A549 (cell line): Measurements from ENCODE around the gene AFG1L. TPM values are rescaled to one million over a fixed set of nuclear protein-coding genes. Genes with fewer than 3 reads are reported as not detected.

ENCODE experiments used
- ATAC-seq, 2 experiments: fragments of 200-7000 bp in 1 of 2; fragments of >200 bp in 1 of 2; cut with Nextera tagmentation in 1 of 2; cut with Tn5 transposase in 1 of 2; 3 replicates each; pipeline versions ENCODE4 v1.8.0 to v1.9.1; 2018 to 2020; ENCODE audit warnings: mild to moderate bottlenecking in 1 of 2, moderate library complexity in 1 of 2
- CTCF ChIA-PET: fragments of 300-600 bp; sonication (Branson Sonifier 250); formaldehyde crosslinking; extraction: SDS; loops from one replicate; lab custom pipeline; 2021; ENCODE audit warnings: antibody characterized with exemption, inconsistent platforms; lab: Yijun Ruan, JAX
- POLR2A ChIA-PET: fragments of 350-600 bp; formaldehyde crosslinking; extraction: SDS; loops from one replicate; lab custom pipeline; 2021; ENCODE audit warnings: antibody characterized with exemption, inconsistent platforms; lab: Yijun Ruan, JAX
- DNase-seq, 2 experiments: peaks; one replicate each; pipeline versions ENCODE4 v3.0.0 to v3.0.0-alpha.2; 2011 to 2016; ENCODE audit warnings: low read depth in 1 of 2, low spot score in 1 of 2
- FAIRE-seq: peaks from 2 replicates; lab custom pipeline; 2011; peaks lifted over from hg19 to GRCh38; lab: Jason Lieb, UNC
- H3K27ac ChIP-seq, 2 experiments: fragments of >200 bp; sonication (Bioruptor Twin); formaldehyde crosslinking; 3 replicates each; pipeline ENCODE4 v1.5.1; 2016 to 2017
- H3K4me1 ChIP-seq: fragments of >200 bp; sonication (Bioruptor Twin); formaldehyde crosslinking; 3 replicates; pipeline ENCODE4 v1.6.1; 2016
- H3K4me2 ChIP-seq: fragments of >200 bp; sonication (Bioruptor Twin); formaldehyde crosslinking; 3 replicates; pipeline ENCODE4 v1.6.1; 2016
- H3K4me3 ChIP-seq: fragments of >200 bp; sonication (Bioruptor Twin); formaldehyde crosslinking; 3 replicates; pipeline ENCODE4 v1.5.1; 2016
- H3K9me3 ChIP-seq: fragments of >200 bp; sonication (Bioruptor Twin); formaldehyde crosslinking; 3 replicates; pipeline ENCODE4 v1.6.1; 2016
- BCL3 ChIP-seq: fragments of >200 bp; sonication (Bioruptor Twin); formaldehyde crosslinking; IDR thresholded peaks from 3 replicates; pipeline ENCODE4 v1.6.1; 2016
- BHLHE40 ChIP-seq: IDR thresholded peaks from 2 replicates; pipeline ENCODE4 v1.6.1; 2012; ENCODE audit warnings: low read depth, low read length, inconsistent platforms
- EHF ChIP-seq: fragments of 250-450 bp; sonication (Bioruptor Pico); IDR thresholded peaks from 2 replicates; pipeline ENCODE4 v1.5.0; 2020; ENCODE audit warnings: mild to moderate bottlenecking
- EHMT2 ChIP-seq: fragments of 200-600 bp; sonication (generic); IDR thresholded peaks from 2 replicates; pipeline ENCODE4 v1.6.1; 2016; ENCODE audit warnings: antibody characterized with exemption, low read depth, mild to moderate bottlenecking, moderate library complexity
- ELK1 ChIP-seq: fragments of 150-350 bp; IDR thresholded peaks from 2 replicates; pipeline ENCODE4 v1.6.1; 2014; ENCODE audit warnings: low read depth, mild to moderate bottlenecking, low read length
- EP300 ChIP-seq, 2 experiments: fragments of >200 bp; sonication (Bioruptor Twin); formaldehyde crosslinking; IDR thresholded peaks; 2 replicates in 1 of 2; 3 replicates in 1 of 2; pipeline ENCODE4 v1.6.1; 2016 to 2017
- ESRRA ChIP-seq: fragments of 150-350 bp; IDR thresholded peaks from 2 replicates; pipeline ENCODE4 v1.6.1; 2014; ENCODE audit warnings: mild to moderate bottlenecking, low read length, borderline replicate concordance
- GATA3 ChIP-seq: IDR thresholded peaks from 2 replicates; pipeline ENCODE4 v1.6.1; 2012; ENCODE audit warnings: borderline replicate concordance
- HES2 ChIP-seq: fragments of >200 bp; sonication (Bioruptor Twin); formaldehyde crosslinking; IDR thresholded peaks from 2 replicates; pipeline ENCODE4 v1.6.1; 2016
- HEYL ChIP-seq: fragments of 250-450 bp; sonication (Bioruptor Pico); IDR thresholded peaks from 2 replicates; pipeline ENCODE4 v1.8.0; 2021; ENCODE audit warnings: mild to moderate bottlenecking, moderate library complexity
- HMGXB4 ChIP-seq: fragments of 250-450 bp; sonication (Bioruptor Pico); IDR thresholded peaks from 2 replicates; pipeline ENCODE4 v1.5.0; 2021; ENCODE audit warnings: mild to moderate bottlenecking, moderate library complexity, borderline replicate concordance
- HOXA7 ChIP-seq: fragments of 250-450 bp; sonication (Bioruptor Pico); IDR thresholded peaks from 2 replicates; pipeline ENCODE4 v1.5.0; 2020; ENCODE audit warnings: mild to moderate bottlenecking, moderate library complexity
- JUN ChIP-seq, 2 experiments: fragments of >200 bp; sonication (Bioruptor Twin); formaldehyde crosslinking; IDR thresholded peaks; 2 replicates in 1 of 2; 3 replicates in 1 of 2; pipeline ENCODE4 v1.6.1; 2016 to 2017
- JUNB ChIP-seq: fragments of >200 bp; sonication (Bioruptor Twin); formaldehyde crosslinking; IDR thresholded peaks from 2 replicates; pipeline ENCODE4 v1.6.1; 2016
- KDM1A ChIP-seq: fragments of 200-600 bp; sonication (generic); IDR thresholded peaks from 2 replicates; pipeline ENCODE4 v1.6.1; 2016; ENCODE audit warnings: low read depth, mild to moderate bottlenecking
- KDM5A ChIP-seq: fragments of 200-600 bp; sonication (generic); IDR thresholded peaks from 2 replicates; pipeline ENCODE4 v1.6.1; 2016; ENCODE audit warnings: antibody characterized with exemption, mild to moderate bottlenecking
- MAFK ChIP-seq: fragments of 450-650 bp; IDR thresholded peaks from 2 replicates; pipeline ENCODE4 v1.6.1; 2014; ENCODE audit not compliant: partially characterized antibody
- MAZ ChIP-seq: fragments of 150-350 bp; IDR thresholded peaks from 2 replicates; pipeline ENCODE4 v1.6.1; 2014; ENCODE audit warnings: antibody characterized with exemption, low read depth, low read length, borderline replicate concordance
- NFE2L2 ChIP-seq: fragments of 150-350 bp; conservative IDR thresholded peaks from 2 replicates; pipeline ENCODE4 v1.6.1; 2014; ENCODE audit warnings: low read length
- NPAS2 ChIP-seq: fragments of 250-450 bp; sonication (Bioruptor Pico); IDR thresholded peaks from 2 replicates; pipeline ENCODE4 v1.8.0; 2022; ENCODE audit warnings: mild to moderate bottlenecking, moderate library complexity, borderline replicate concordance
- NR3C1 ChIP-seq: fragments of >200 bp; sonication (Bioruptor Twin); formaldehyde crosslinking; IDR thresholded peaks from 3 replicates; pipeline ENCODE4 v1.6.1; 2017
- PHF8 ChIP-seq: fragments of 200-600 bp; sonication (generic); IDR thresholded peaks from 2 replicates; pipeline ENCODE4 v1.6.1; 2016; ENCODE audit warnings: low read depth, mild to moderate bottlenecking, antibody characterized with exemption, moderate library complexity, borderline replicate concordance
- POLR2AphosphoS2 ChIP-seq: conservative IDR thresholded peaks from 2 replicates; pipeline ENCODE4 v1.6.1; 2012; ENCODE audit warnings: low read length, improper control_type of control experiment, inconsistent platforms
- RAD21 ChIP-seq, 2 experiments: fragments of >200 bp in 1 of 2; sonication (Bioruptor Twin) in 1 of 2; formaldehyde crosslinking in 1 of 2; IDR thresholded peaks in 1 of 2; conservative IDR thresholded peaks in 1 of 2; 2 replicates in 1 of 2; 3 replicates in 1 of 2; pipeline ENCODE4 v1.6.1; 2012 to 2018; ENCODE audit warnings: inconsistent platforms in 1 of 2
- RCOR1 ChIP-seq: fragments of 150-350 bp; IDR thresholded peaks from 2 replicates; pipeline ENCODE4 v1.6.1; 2014; ENCODE audit warnings: antibody characterized with exemption, low read length, low read depth
- RNF2 ChIP-seq: fragments of 200-600 bp; sonication (generic); IDR thresholded peaks from 2 replicates; pipeline ENCODE4 v1.6.1; 2016; ENCODE audit warnings: low read depth, mild to moderate bottlenecking, antibody characterized with exemption, moderate library complexity, borderline replicate concordance
- TP53 ChIP-seq: fragments of 250-450 bp; sonication (Bioruptor Pico); IDR thresholded peaks from 2 replicates; pipeline ENCODE4 v1.5.0; 2021; ENCODE audit warnings: mild to moderate bottlenecking, moderate library complexity
- ZFP36 ChIP-seq: fragments of 450-650 bp; IDR thresholded peaks from 2 replicates; pipeline ENCODE4 v1.6.1; 2014; ENCODE audit warnings: borderline replicate concordance; ENCODE audit not compliant: partially characterized antibody
- WGBS: methylation state at CpG from one replicate; pipeline ENCODE4 v1.1.6; 2017; ENCODE audit errors: missing lambda C conversion rate; 5-methylcytosine and 5-hydroxymethylcytosine counted together
- polyA plus RNA-seq, 4 experiments: library from polyadenylated mRNA; depleted of rRNA in 3 of 4; stranded (reverse); fragments of >200 nt; fragmentation: RNase III in 1 of 4; extraction: RNeasy Plus Mini Kit Qiagen cat#74134 plus additional on column Dnase treatment in 1 of 4; gene quantifications; 2 replicates in 3 of 4; 3 replicates in 1 of 4; pipeline ENCODE4 v1.2.3, GENCODE V29; 2011 to 2017

AFG1L gene
- polyA plus RNA-seq, 2 of the 4 experiments (the other 2 are of a cell fraction): 1.3 to 2.3 TPM

GRCh38 chr6:108312605-108313004, 17.8 kb downstream of the AFG1L start:
- FAIRE-seq (no peak), DNase-seq (no peak), ATAC-seq (no peak)
- H3K4me1 ChIP-seq: 0 out of 3 replicates have a peak, but pooled peaks cover 3% of the 10 kb centered on the region
- TF ChIP-seq NFE2L2: no peak
- TF ChIP-seq KDM5A: no peak
- TF ChIP-seq RCOR1: no peak
- no peak for TF ChIP-seq HES2
- no peak for TF ChIP-seq MAZ
- no peak for TF ChIP-seq RNF2
- TF ChIP-seq KDM1A: no peak
- TF ChIP-seq JUNB: no peak
- TF ChIP-seq PHF8: no peak
- no peak for TF ChIP-seq RAD21 (conservative IDR thresholded peaks at IDR 0.05 in 1 of 2, IDR thresholded peaks at IDR 0.05 in 1 of 2)
- TF ChIP-seq JUN (IDR thresholded peaks at IDR 0.05): no peak
- TF ChIP-seq EP300 (IDR thresholded peaks at IDR 0.05): no peak
- TF ChIP-seq TP53 (CRISPR knock-in tag): no peak
- no peak for TF ChIP-seq BCL3
- TF ChIP-seq HEYL (CRISPR knock-in tag): no peak
- no peak for TF ChIP-seq NPAS2 (CRISPR knock-in tag)
- no peak for TF ChIP-seq EHF
- no peak for TF ChIP-seq ELK1
- no peak for TF ChIP-seq BHLHE40
- no peak for TF ChIP-seq HOXA7 (CRISPR knock-in tag)
- no peaks in the 10 kb centered on the region for H3K9me3 ChIP-seq
- POLR2A ChIA-PET: no interaction called here
- CTCF ChIA-PET: no interaction called here
- H3K27ac ChIP-seq: no peak overlapping the region
- H3K4me3 ChIP-seq: no peak overlapping the region
- H3K4me2 ChIP-seq: no peak overlapping the region

GRCh38 chr6:108321253-108321747, 26.4 kb downstream of the AFG1L start:
- DNase-seq (no peak), ATAC-seq (no peak), FAIRE-seq (no peak)
- Histone ChIP-seq H3K4me2 (no peak overlapping the region), H3K9me3 (no peaks in the 10 kb centered on the region), H3K27ac (no peak overlapping the region), H3K4me3 (no peak overlapping the region), H3K4me1 (no peaks in the 10 kb centered on the region)
- POLR2A ChIA-PET: no interaction called here
- WGBS: 83% methylated on average over 3 of the region's 3 CpGs
- no peak for TF ChIP-seq NPAS2 (CRISPR knock-in tag)
- no peak for TF ChIP-seq POLR2AphosphoS2
- no peak for TF ChIP-seq RCOR1
- TF ChIP-seq EHMT2: no peak
- TF ChIP-seq JUNB: no peak
- no peak for TF ChIP-seq NR3C1
- TF ChIP-seq PHF8: no peak
- TF ChIP-seq MAFK: no peak
- no peak for TF ChIP-seq ZFP36
- no peak for TF ChIP-seq HMGXB4 (CRISPR knock-in tag)
- no peak for TF ChIP-seq GATA3
- TF ChIP-seq ESRRA: no peak
- CTCF ChIA-PET: interaction anchor here (0.5 kb wide), 1 partner anchor 272 kb away, joined by 3 read pairs; no protein-coding TSS in a partner anchor
